A549 (cell line): ENCODE results near the gene CLCF1. TPM values are rescaled to one million over a fixed set of nuclear protein-coding genes. Genes with fewer than 3 reads are reported as not detected.

Source experiments
- ATAC-seq, 2 experiments: fragments of 200-7000 bp in 1 of 2; fragments of >200 bp in 1 of 2; cut with Nextera tagmentation in 1 of 2; cut with Tn5 transposase in 1 of 2; 3 replicates each; pipeline versions ENCODE4 v1.8.0 to v1.9.1; 2018 to 2020; ENCODE audit warnings: mild to moderate bottlenecking in 1 of 2, moderate library complexity in 1 of 2
- CTCF ChIA-PET: fragments of 300-600 bp; sonication (Branson Sonifier 250); formaldehyde crosslinking; extraction: SDS; loops from one replicate; lab custom pipeline; 2021; ENCODE audit warnings: antibody characterized with exemption, inconsistent platforms; lab: Yijun Ruan, JAX
- POLR2A ChIA-PET: fragments of 350-600 bp; formaldehyde crosslinking; extraction: SDS; loops from one replicate; lab custom pipeline; 2021; ENCODE audit warnings: antibody characterized with exemption, inconsistent platforms; lab: Yijun Ruan, JAX
- DNase-seq, 2 experiments: peaks; one replicate each; pipeline versions ENCODE4 v3.0.0 to v3.0.0-alpha.2; 2011 to 2016; ENCODE audit warnings: low read depth in 1 of 2, low spot score in 1 of 2
- FAIRE-seq: peaks from 2 replicates; lab custom pipeline; 2011; peaks lifted over from hg19 to GRCh38; lab: Jason Lieb, UNC
- H3K27ac ChIP-seq, 2 experiments: fragments of >200 bp; sonication (Bioruptor Twin); formaldehyde crosslinking; 3 replicates each; pipeline ENCODE4 v1.5.1; 2016 to 2017
- H3K4me1 ChIP-seq: fragments of >200 bp; sonication (Bioruptor Twin); formaldehyde crosslinking; 3 replicates; pipeline ENCODE4 v1.6.1; 2016
- H3K4me2 ChIP-seq: fragments of >200 bp; sonication (Bioruptor Twin); formaldehyde crosslinking; 3 replicates; pipeline ENCODE4 v1.6.1; 2016
- H3K4me3 ChIP-seq: fragments of >200 bp; sonication (Bioruptor Twin); formaldehyde crosslinking; 3 replicates; pipeline ENCODE4 v1.5.1; 2016
- H3K9me3 ChIP-seq: fragments of >200 bp; sonication (Bioruptor Twin); formaldehyde crosslinking; 3 replicates; pipeline ENCODE4 v1.6.1; 2016
- EP300 ChIP-seq, 2 experiments: fragments of >200 bp; sonication (Bioruptor Twin); formaldehyde crosslinking; IDR thresholded peaks; 2 replicates in 1 of 2; 3 replicates in 1 of 2; pipeline ENCODE4 v1.6.1; 2016 to 2017
- HDAC2 ChIP-seq: fragments of 200-600 bp; sonication (generic); IDR thresholded peaks from 2 replicates; pipeline ENCODE4 v1.6.1; 2016
- HOXB5 ChIP-seq: fragments of 250-450 bp; sonication (Bioruptor Pico); IDR thresholded peaks from 2 replicates; pipeline ENCODE4 v1.5.0; 2020; ENCODE audit warnings: mild to moderate bottlenecking, moderate library complexity
- JUN ChIP-seq, 2 experiments: fragments of >200 bp; sonication (Bioruptor Twin); formaldehyde crosslinking; IDR thresholded peaks; 2 replicates in 1 of 2; 3 replicates in 1 of 2; pipeline ENCODE4 v1.6.1; 2016 to 2017
- MYC ChIP-seq: IDR thresholded peaks from 2 replicates; pipeline ENCODE4 v1.6.1; 2012; ENCODE audit warnings: mild to moderate bottlenecking, inconsistent platforms, low read length, improper control_type of control experiment, borderline replicate concordance
- NPAS2 ChIP-seq: fragments of 250-450 bp; sonication (Bioruptor Pico); IDR thresholded peaks from 2 replicates; pipeline ENCODE4 v1.8.0; 2022; ENCODE audit warnings: mild to moderate bottlenecking, moderate library complexity, borderline replicate concordance
- RFX5 ChIP-seq: fragments of 450-650 bp; IDR thresholded peaks from 2 replicates; pipeline ENCODE4 v1.7.1; 2014; ENCODE audit warnings: antibody characterized with exemption, mild to moderate bottlenecking, moderate library complexity
- RNF2 ChIP-seq: fragments of 200-600 bp; sonication (generic); IDR thresholded peaks from 2 replicates; pipeline ENCODE4 v1.6.1; 2016; ENCODE audit warnings: low read depth, mild to moderate bottlenecking, antibody characterized with exemption, moderate library complexity, borderline replicate concordance
- TFCP2L1 ChIP-seq: fragments of 250-450 bp; sonication (Bioruptor Pico); IDR thresholded peaks from 2 replicates; pipeline ENCODE4 v1.5.0; 2021; ENCODE audit warnings: mild to moderate bottlenecking
- ZC3H11A ChIP-seq: fragments of 450-650 bp; IDR thresholded peaks from 2 replicates; pipeline ENCODE4 v1.6.1; 2014; ENCODE audit warnings: antibody characterized with exemption, mild to moderate bottlenecking
- ZSCAN20 ChIP-seq: fragments of 250-450 bp; sonication (Bioruptor Pico); IDR thresholded peaks from 2 replicates; pipeline ENCODE4 v1.8.0; 2022; ENCODE audit warnings: mild to moderate bottlenecking, moderate library complexity
- WGBS: methylation state at CpG from one replicate; pipeline ENCODE4 v1.1.6; 2017; ENCODE audit errors: missing lambda C conversion rate; 5-methylcytosine and 5-hydroxymethylcytosine counted together
- polyA plus RNA-seq, 4 experiments: library from polyadenylated mRNA; depleted of rRNA in 3 of 4; stranded (reverse); fragments of >200 nt; fragmentation: RNase III in 1 of 4; extraction: RNeasy Plus Mini Kit Qiagen cat#74134 plus additional on column Dnase treatment in 1 of 4; gene quantifications; 2 replicates in 3 of 4; 3 replicates in 1 of 4; pipeline ENCODE4 v1.2.3, GENCODE V29; 2011 to 2017
- TF ChIP-seq, protein P1 (sequence below): fragments of 250-450 bp; sonication (Bioruptor Pico); IDR thresholded peaks from 2 replicates; pipeline ENCODE4 v1.5.0; 2021; ENCODE audit warnings: mild to moderate bottlenecking, moderate library complexity, borderline replicate concordance
- TF ChIP-seq, protein P2 (sequence below): fragments of >200 bp; sonication (Bioruptor Twin); formaldehyde crosslinking; IDR thresholded peaks from 3 replicates; pipeline ENCODE4 v1.6.1; 2016
- TF ChIP-seq, protein P3 (sequence below): fragments of 250-450 bp; sonication (Bioruptor Pico); IDR thresholded peaks from 2 replicates; pipeline ENCODE4 v1.5.0; 2020; ENCODE audit warnings: low read depth, mild to moderate bottlenecking, moderate library complexity

CLCF1 gene
- polyA plus RNA-seq, 2 of the 4 experiments (the other 2 are of a cell fraction) = 23.9 to 31.0 TPM

DNA sequence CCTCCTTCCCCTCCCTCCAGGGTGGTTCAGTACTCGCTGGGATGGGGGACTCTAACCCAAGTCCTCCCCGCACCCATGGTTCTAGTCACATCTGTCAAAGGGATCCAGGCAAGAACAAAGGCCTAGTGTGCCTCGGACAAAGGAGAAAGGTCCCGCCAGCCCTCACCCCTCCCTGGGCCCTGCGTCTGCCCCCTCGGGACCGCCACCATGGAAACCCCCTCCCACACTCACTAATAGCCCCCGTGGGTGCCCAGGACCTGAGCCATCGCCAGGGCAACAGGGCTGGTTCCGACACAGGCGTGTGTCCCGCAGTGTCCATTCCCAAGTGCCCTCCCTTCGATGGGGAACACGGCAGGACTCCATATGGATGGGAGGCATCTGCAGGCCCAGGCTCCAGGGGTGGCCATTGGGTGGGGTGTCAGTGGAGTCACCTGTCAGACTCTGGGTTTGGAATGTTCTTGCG lies 37.0 kb upstream of the CLCF1 start (continued):
- TF ChIP-seq, protein P1, sequence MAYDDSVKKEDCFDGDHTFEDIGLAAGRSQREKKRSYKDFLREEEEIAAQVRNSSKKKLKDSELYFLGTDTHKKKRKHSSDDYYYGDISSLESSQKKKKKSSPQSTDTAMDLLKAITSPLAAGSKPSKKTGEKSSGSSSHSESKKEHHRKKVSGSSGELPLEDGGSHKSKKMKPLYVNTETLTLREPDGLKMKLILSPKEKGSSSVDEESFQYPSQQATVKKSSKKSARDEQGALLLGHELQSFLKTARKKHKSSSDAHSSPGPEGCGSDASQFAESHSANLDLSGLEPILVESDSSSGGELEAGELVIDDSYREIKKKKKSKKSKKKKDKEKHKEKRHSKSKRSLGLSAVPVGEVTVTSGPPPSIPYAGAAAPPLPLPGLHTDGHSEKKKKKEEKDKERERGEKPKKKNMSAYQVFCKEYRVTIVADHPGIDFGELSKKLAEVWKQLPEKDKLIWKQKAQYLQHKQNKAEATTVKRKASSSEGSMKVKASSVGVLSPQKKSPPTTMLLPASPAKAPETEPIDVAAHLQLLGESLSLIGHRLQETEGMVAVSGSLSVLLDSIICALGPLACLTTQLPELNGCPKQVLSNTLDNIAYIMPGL = no peak
- TF ChIP-seq, protein P2, sequence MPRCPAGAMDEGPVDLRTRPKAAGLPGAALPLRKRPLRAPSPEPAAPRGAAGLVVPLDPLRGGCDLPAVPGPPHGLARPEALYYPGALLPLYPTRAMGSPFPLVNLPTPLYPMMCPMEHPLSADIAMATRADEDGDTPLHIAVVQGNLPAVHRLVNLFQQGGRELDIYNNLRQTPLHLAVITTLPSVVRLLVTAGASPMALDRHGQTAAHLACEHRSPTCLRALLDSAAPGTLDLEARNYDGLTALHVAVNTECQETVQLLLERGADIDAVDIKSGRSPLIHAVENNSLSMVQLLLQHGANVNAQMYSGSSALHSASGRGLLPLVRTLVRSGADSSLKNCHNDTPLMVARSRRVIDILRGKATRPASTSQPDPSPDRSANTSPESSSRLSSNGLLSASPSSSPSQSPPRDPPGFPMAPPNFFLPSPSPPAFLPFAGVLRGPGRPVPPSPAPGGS = no peak

DNA sequence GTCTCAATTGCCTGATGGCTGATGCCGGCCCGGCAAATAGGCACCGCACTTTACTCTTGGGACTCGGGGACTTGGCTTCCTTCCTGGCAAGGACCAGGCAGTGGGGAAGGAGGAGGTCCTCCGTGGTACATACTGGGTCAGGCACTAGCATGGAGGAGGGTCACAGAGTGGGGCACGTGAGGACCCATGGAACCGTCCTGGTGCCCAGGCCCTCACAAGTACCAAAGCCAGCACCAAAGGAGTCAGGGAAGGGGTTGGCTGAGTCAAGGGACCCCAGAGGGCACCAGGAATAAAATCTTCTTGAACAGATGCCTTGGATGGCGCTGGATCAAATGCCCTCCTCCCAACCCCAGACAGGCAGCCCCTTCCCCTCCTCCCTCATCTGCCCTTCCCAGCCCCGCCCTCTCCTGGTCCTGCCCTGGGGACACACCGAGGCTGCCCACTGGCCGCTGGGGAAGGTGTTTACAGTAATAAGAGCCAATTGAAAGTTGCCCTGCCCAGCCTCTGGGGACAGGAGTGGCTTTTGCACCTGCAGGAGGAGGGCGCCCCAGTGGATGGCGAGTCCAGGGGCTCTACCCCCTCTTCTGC lies 36.5 kb upstream of the CLCF1 start:
- WGBS = 62% methylated on average over 11 of the region's 13 CpGs
- H3K9me3 ChIP-seq = no peaks in the 10 kb centered on the region
- no peak for TF ChIP-seq TFCP2L1 (CRISPR knock-in tag)
- TF ChIP-seq, protein P3, sequence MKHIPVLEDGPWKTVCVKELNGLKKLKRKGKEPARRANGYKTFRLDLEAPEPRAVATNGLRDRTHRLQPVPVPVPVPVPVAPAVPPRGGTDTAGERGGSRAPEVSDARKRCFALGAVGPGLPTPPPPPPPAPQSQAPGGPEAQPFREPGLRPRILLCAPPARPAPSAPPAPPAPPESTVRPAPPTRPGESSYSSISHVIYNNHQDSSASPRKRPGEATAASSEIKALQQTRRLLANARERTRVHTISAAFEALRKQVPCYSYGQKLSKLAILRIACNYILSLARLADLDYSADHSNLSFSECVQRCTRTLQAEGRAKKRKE (CRISPR knock-in tag) = no peak
- no peak for TF ChIP-seq MYC
- no peak for TF ChIP-seq RNF2
- no peak for TF ChIP-seq HOXB5 (CRISPR knock-in tag)
- TF ChIP-seq, all 56 proteins: peak for 0
- ChIA-PET POLR2A (no interaction called here), CTCF (no interaction called here)
- Histone ChIP-seq H3K4me2 (no peak overlapping the region), H3K27ac (no peak overlapping the region), H3K4me1 (peaks cover 4% of the 10 kb centered on the region), H3K4me3 (no peak overlapping the region)
- no peak for DNase-seq
- no peak for FAIRE-seq
- peak in 1 of 2 experiments; percentile 49; a peak in 3 of 6 replicates for ATAC-seq

DNA sequence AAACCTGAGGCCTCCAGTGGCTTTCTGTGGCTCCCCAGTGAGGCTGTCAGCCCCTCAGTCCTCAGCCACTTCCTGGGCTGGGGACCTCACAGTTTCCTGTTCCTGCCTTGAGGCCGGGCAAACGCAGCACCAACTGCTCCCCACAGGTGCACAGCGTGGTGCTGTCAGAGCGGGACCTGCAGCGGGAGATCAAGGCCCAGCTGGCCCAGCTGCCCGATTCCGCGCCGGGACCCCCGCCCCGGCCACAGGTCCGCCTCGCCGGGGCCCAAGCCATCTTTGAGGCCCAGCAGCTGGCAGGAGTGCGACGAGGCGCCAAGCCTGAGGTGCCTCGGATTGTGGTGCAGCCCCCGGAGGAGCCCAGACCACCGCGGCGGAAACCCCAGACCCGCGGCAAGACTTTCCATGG lies 35.9 kb upstream of the CLCF1 start:
- Histone ChIP-seq H3K4me1 (0 out of 3 replicates have a peak, but pooled peaks cover 3% of the 10 kb centered on the region), H3K4me3 (no peak overlapping the region)
- POLR2A ChIA-PET = no interaction called here
- FAIRE-seq = no peak
- CTCF ChIA-PET = interaction anchor here (1.0 kb wide), 1 partner anchor 9 kb away, joined by 4 read pairs; no protein-coding TSS in a partner anchor
- no peak for TF ChIP-seq JUN (IDR thresholded peaks at IDR 0.05)
- TF ChIP-seq RFX5 = no peak
- TF ChIP-seq ZC3H11A = no peak
- no peak for TF ChIP-seq EP300 (IDR thresholded peaks at IDR 0.05)
- TF ChIP-seq, all 56 proteins: peak for 0
- Histone ChIP-seq H3K4me2 (no peak overlapping the region), H3K9me3 (no peaks in the 10 kb centered on the region), H3K27ac (no peak overlapping the region)
- ATAC-seq = no peak
- no peak for DNase-seq
- WGBS = 88% methylated on average over 9 of the region's 24 CpGs

DNA sequence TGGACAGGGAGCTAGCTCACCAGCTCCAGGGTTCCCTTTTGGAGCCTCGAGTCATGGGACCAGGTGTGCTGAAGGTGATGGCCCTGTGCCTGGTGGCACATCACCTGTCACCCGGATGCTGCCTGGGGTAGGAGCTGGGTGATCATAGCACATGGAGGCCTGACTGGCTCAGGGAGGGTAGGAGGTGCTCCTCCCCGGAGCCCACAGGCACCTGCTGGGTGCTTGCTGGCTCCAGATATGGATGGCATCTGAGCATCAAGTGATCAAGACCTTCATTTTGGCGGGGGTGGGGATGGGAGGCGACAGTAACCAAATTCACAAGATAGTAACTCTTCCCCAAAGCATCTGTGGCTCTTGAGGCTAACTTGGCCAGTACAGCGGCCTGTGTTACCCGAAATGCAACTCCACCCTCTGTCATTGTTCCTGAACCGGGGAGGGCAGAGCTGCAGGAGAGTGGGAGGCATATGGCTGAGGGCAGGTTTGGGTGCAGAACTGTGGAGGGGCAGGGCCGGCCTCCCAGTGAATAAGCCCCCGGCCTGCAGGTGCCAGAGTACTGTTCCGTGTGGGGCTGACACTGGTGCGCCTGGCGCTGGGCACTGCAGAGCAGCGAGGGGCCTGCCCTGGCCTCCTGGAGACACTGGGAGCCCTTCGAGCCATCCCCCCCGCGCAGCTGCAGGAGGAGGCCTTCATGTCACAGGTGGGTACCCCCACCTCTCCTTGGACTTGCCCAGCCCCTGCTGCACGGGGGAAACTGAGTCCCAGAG lies 35.2 kb upstream of the CLCF1 start:
- ATAC-seq = no peak
- H3K4me2 ChIP-seq = no peak overlapping the region
- POLR2A ChIA-PET = no interaction called here

More for the DNA sequence above, 35.2 kb upstream of the CLCF1 start:
- no peak for FAIRE-seq
- no peaks in the 10 kb centered on the region for H3K9me3 ChIP-seq
- CTCF ChIA-PET = interaction anchor here (1.0 to 1.6 kb wide), 2 partner anchors 10 to 26 kb away, joined by 4 to 5 read pairs; no protein-coding TSS in a partner anchor
- WGBS = 77% methylated on average over 10 of the region's 18 CpGs
- 0 out of 3 replicates have a peak, but pooled peaks cover 3% of the 10 kb centered on the region for H3K4me1 ChIP-seq
- H3K27ac ChIP-seq = no peak overlapping the region
- no peak overlapping the region for H3K4me3 ChIP-seq
- DNase-seq = no peak
- TF ChIP-seq ZSCAN20 (CRISPR knock-in tag) = no peak
- TF ChIP-seq HDAC2 = no peak
- no peak for TF ChIP-seq NPAS2 (CRISPR knock-in tag)
